ENCODE results near the gene RNF167. TPM values are rescaled to one million over a fixed set of nuclear protein-coding genes. Genes with fewer than 3 reads are reported as not detected.
A peak's percentile ranks its signal among the peaks of the same experiment; 100 is the strongest.

Gene RNF167
- total and polyA plus RNA-seq, 2 of the 4 experiments (the other 2 are of a cell fraction), result 13.1 to 79.5 TPM

GRCh38 chr17:4966844-4967538, 26.9 kb downstream of the RNF167 start:
- no peak overlapping the region for H2BK20ac ChIP-seq (ENCODE audit: low read depth, low read length)
- no peaks in the 10 kb centered on the region for H3K27me3 ChIP-seq (ENCODE audit: control insufficient read depth, insufficient read depth, low read length)
- H2AK5ac ChIP-seq (ENCODE audit: low read depth, low read length), result peak overlapping the region; percentile 95
- peaks cover 14% of the 10 kb centered on the region for H3K4me1 ChIP-seq (ENCODE audit: control insufficient read depth, insufficient read depth, low read length)
- H3K18ac ChIP-seq (ENCODE audit: low read depth, low read length), result peak overlapping the region; percentile 17
- peak overlapping the region; percentile 43; the same call in 1 of the 2 replicates for H2BK120ac ChIP-seq (ENCODE audit: low read depth, low read length)
- no peak overlapping the region for H2BK15ac ChIP-seq (ENCODE audit: low read depth, low read length)
- CTCF ChIA-PET, result interaction anchor here (0.9 to 1.7 kb wide), 4 partner anchors 20 to 64 kb away, joined by 3 to 11 read pairs (median 4); partner anchors contain the start of genes CAMTA2, CHRNE, RNF167 and SLC25A11
- ATAC-seq (ENCODE audit: low read depth), result peak; percentile 85
- peaks cover 3% of the 10 kb centered on the region; the same call in 1 of the 2 replicates for H4K20me1 ChIP-seq (ENCODE audit: insufficient read depth, low read length)
- H3K4ac ChIP-seq (ENCODE audit: low read depth, low read length), result peak overlapping the region; percentile 96
- peaks cover 14% of the 10 kb centered on the region for H3K9me1 ChIP-seq (ENCODE audit: insufficient read depth, low read length)
- peak overlapping the region; percentile 87 for H3K27ac ChIP-seq (ENCODE audit: insufficient read depth, low read length)
- H4K8ac ChIP-seq (ENCODE audit: low read depth in 2 of 2, low read length in 2 of 2), result peak overlapping the region; percentile 84 to 93
- H3K56ac ChIP-seq (ENCODE audit: extremely low read depth, insufficient read depth, low read length), result peak overlapping the region; percentile 67
- TF ChIP-seq, protein P1, sequence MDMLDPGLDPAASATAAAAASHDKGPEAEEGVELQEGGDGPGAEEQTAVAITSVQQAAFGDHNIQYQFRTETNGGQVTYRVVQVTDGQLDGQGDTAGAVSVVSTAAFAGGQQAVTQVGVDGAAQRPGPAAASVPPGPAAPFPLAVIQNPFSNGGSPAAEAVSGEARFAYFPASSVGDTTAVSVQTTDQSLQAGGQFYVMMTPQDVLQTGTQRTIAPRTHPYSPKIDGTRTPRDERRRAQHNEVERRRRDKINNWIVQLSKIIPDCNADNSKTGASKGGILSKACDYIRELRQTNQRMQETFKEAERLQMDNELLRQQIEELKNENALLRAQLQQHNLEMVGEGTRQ (IDR thresholded peaks at IDR 0.05; ENCODE audit: low read depth, low read length), result peak; percentile 10; the same call in 1 of the 2 replicates
- TF ChIP-seq CTCF (conservative IDR thresholded peaks at IDR 0.05; ENCODE audit: low read depth, low read length) (no peak), FOS (IDR thresholded peaks at IDR 0.05; ENCODE audit: low read depth, low read length) (peak; percentile 78; the same call in 1 of the 2 replicates), MAZ (IDR thresholded peaks at IDR 0.05; ENCODE audit: borderline replicate concordance, low read depth, low read length) (peak; percentile 60; the same call in 1 of the 2 replicates), SMC3 (IDR thresholded peaks at IDR 0.05; ENCODE audit: low read depth, low read length) (no peak)
- POLR2A ChIA-PET (ENCODE audit: unreplicated experiment), result interaction anchor here (0.6 to 3.0 kb wide), 7 partner anchors 10 to 27 kb away, joined by 3 to 19 read pairs (median 8); partner anchors contain the start of genes ENO3, PFN1, RNF167 and SLC25A11
- BruUV-seq (replicated peaks), result no TSS peak
- H2BK5ac ChIP-seq (ENCODE audit: low read depth, low read length, poor library complexity, severe bottlenecking), result peak overlapping the region; percentile 83
- peak overlapping the region; percentile 99 for H2AK9ac ChIP-seq (replicated peaks; ENCODE audit: low read depth, low read length, poor library complexity)
- in situ Hi-C loops (cut with MboI; ENCODE audit: low sequenced_read_pairs) (no loop called here), intact Hi-C loops (cut with micrococcal nuclease) (loop anchor here (1.0 to 5.0 kb wide), 2 partner anchors 19 to 60 kb away; partner anchors contain the start of gene PFN1), dilution Hi-C loops (cut with HindIII; ENCODE audit: low sequenced_read_pairs, unreplicated experiment) (no loop called here)
- H4K91ac ChIP-seq (ENCODE audit: insufficient read depth, low read depth, low read length), result peak overlapping the region; percentile 88
- H3K4me3 ChIP-seq (ENCODE audit: insufficient read depth, low read depth, low read length), result peak overlapping the region; percentile 58
- DNase-seq, result peak; percentile 100
- peak overlapping the region; percentile 93 for H3K14ac ChIP-seq (replicated peaks; ENCODE audit: low read depth, low read length)
- H3K36me3 ChIP-seq (ENCODE audit: control insufficient read depth, insufficient read depth, low read length), result peaks cover 12% of the 10 kb centered on the region
- H4K5ac ChIP-seq (ENCODE audit: low read depth, low read length), result peak overlapping the region; percentile 32
- peak overlapping the region; percentile 78 for H3K9ac ChIP-seq (ENCODE audit: low read depth, low read length)
- peak overlapping the region; percentile 73 for H3K4me2 ChIP-seq (ENCODE audit: low read depth, low read length)
- H3K9me3 ChIP-seq (ENCODE audit: control insufficient read depth, insufficient read depth, low read length), result no peaks in the 10 kb centered on the region
- peak overlapping the region; percentile 91 for H2AFZ ChIP-seq (replicated peaks; ENCODE audit: low read length, poor library complexity)
- H3K79me1 ChIP-seq (ENCODE audit: low read depth in 1 of 2, low read length in 2 of 2), result peaks cover 20 to 67% of the 10 kb centered on the region in 2 experiments
- peak overlapping the region; percentile 89 for H3K23ac ChIP-seq (ENCODE audit: low read depth, low read length)
- 0% methylated on average over 6 of the region's 42 CpGs; no CpG with 5 or more reads in 1 of the 2 experiments for WGBS, 2 experiments (ENCODE audit: extremely low coverage in 2 of 2, insufficient read length in 1 of 2)
